Stimulated activated memory B cell treated with anti-CD40 and anti-IgM and Interleukin-4, amounts not matched to agents 10 μg/mL and 1 μg/mL and 100 μg/mL, for 72 hours (primary cell): ENCODE measurements around the gene TLL2.

Source experiments
- ATAC-seq: fragments of 150-1000 bp; cut with Tn5 transposase; 2 replicates; pipeline ENCODE4 v1.10.0; 2021
- H3K27ac Mint-ChIP-seq: one replicate; pipeline ENCODE4 v1.8.0; 2022; ENCODE audit warnings: mild to moderate bottlenecking, mixed read lengths
- H3K27me3 Mint-ChIP-seq: one replicate; pipeline ENCODE4 v1.8.0; 2022; ENCODE audit warnings: mixed read lengths
- H3K36me3 Mint-ChIP-seq: one replicate; pipeline ENCODE4 v1.8.0; 2022; ENCODE audit warnings: mixed read lengths
- H3K4me1 Mint-ChIP-seq: one replicate; pipeline ENCODE4 v1.8.0; 2022; ENCODE audit warnings: mixed read lengths
- H3K4me3 Mint-ChIP-seq: one replicate; pipeline ENCODE4 v1.8.0; 2022; ENCODE audit warnings: mild to moderate bottlenecking, moderate library complexity, mixed read lengths
- H3K9me3 Mint-ChIP-seq: one replicate; pipeline ENCODE4 v1.8.0; 2022; ENCODE audit warnings: mixed read lengths

Gene TLL2

GRCh38 chr10:96358851-96359540 lies 154.7 kb downstream of the TLL2 start, which contains the start of gene OPALIN:
OPALIN (minus strand) TSS chr10:96359002; CDS start chr10:96358896, 106 bp downstream.
- H3K27ac Mint-ChIP-seq, result no peak within 1 kb of the TSS
- no peaks in the 10 kb centered on the region for H3K9me3 Mint-ChIP-seq
- no peak for ATAC-seq
- no peaks in the 10 kb centered on the region for H3K4me1 Mint-ChIP-seq
- H3K4me3 Mint-ChIP-seq, result no peak within 1 kb of the TSS
- H3K27me3 Mint-ChIP-seq, result peaks cover 36% of the 10 kb centered on the region
- H3K36me3 Mint-ChIP-seq, result no peaks in the 10 kb centered on the region

- Mint-ChIP-seq H3K27me3 (peaks cover 49% of the 10 kb centered on the region), H3K27ac (no peak overlapping the region), H3K36me3 (no peaks in the 10 kb centered on the region), H3K4me1 (no peaks in the 10 kb centered on the region), H3K4me3 (no peak overlapping the region), H3K9me3 (no peaks in the 10 kb centered on the region)
- no peak for ATAC-seq
These were observed 156.6 kb downstream of the TLL2 start for GRCh38 chr10:96357038-96357620.

GRCh38 chr10:96352582-96352981 lies 161.1 kb downstream of the TLL2 start:
- no peak for ATAC-seq
- Mint-ChIP-seq H3K9me3 (no peaks in the 10 kb centered on the region), H3K27me3 (peaks cover 35% of the 10 kb centered on the region), H3K36me3 (no peaks in the 10 kb centered on the region), H3K4me3 (no peak overlapping the region), H3K4me1 (no peaks in the 10 kb centered on the region), H3K27ac (no peak overlapping the region)

GRCh38 chr10:96352027-96352426 lies 161.7 kb downstream of the TLL2 start:
- no peaks in the 10 kb centered on the region for H3K9me3 Mint-ChIP-seq

GRCh38 chr10:96346295-96346694 lies 167.4 kb downstream of the TLL2 start:
- H3K27me3 Mint-ChIP-seq, result no peaks in the 10 kb centered on the region
- peaks cover 5% of the 10 kb centered on the region for H3K36me3 Mint-ChIP-seq
- H3K9me3 Mint-ChIP-seq, result peaks cover 5% of the 10 kb centered on the region
- ATAC-seq, result no peak
- no peak overlapping the region for H3K27ac Mint-ChIP-seq
- H3K4me3 Mint-ChIP-seq, result no peak overlapping the region
- H3K4me1 Mint-ChIP-seq, result peaks cover 12% of the 10 kb centered on the region

More at GRCh38 chr10:96352027-96352426, 161.7 kb downstream of the TLL2 start:
- no peaks in the 10 kb centered on the region for H3K4me1 Mint-ChIP-seq
- no peaks in the 10 kb centered on the region for H3K36me3 Mint-ChIP-seq
- no peak overlapping the region for H3K27ac Mint-ChIP-seq
- peaks cover 35% of the 10 kb centered on the region for H3K27me3 Mint-ChIP-seq
- no peak overlapping the region for H3K4me3 Mint-ChIP-seq
- no peak for ATAC-seq

GRCh38 chr10:96345222-96345621 lies 168.5 kb downstream of the TLL2 start:
- Mint-ChIP-seq H3K4me3 (no peak overlapping the region), H3K4me1 (peaks cover 12% of the 10 kb centered on the region), H3K9me3 (peaks cover 5% of the 10 kb centered on the region), H3K36me3 (peaks cover 5% of the 10 kb centered on the region), H3K27ac (no peak overlapping the region), H3K27me3 (no peaks in the 10 kb centered on the region)
- no peak for ATAC-seq

- no peak for ATAC-seq
These were observed 169.5 kb downstream of the TLL2 start for GRCh38 chr10:96344178-96344577.

GRCh38 chr10:96342402-96342801 lies 171.3 kb downstream of the TLL2 start:
- peaks cover 12% of the 10 kb centered on the region for H3K4me1 Mint-ChIP-seq
- no peak for ATAC-seq
- peaks cover 5% of the 10 kb centered on the region for H3K36me3 Mint-ChIP-seq
- no peak overlapping the region for H3K27ac Mint-ChIP-seq
- H3K27me3 Mint-ChIP-seq, result no peaks in the 10 kb centered on the region
- H3K4me3 Mint-ChIP-seq, result no peak overlapping the region
- H3K9me3 Mint-ChIP-seq, result peaks cover 5% of the 10 kb centered on the region

More at GRCh38 chr10:96344178-96344577, 169.5 kb downstream of the TLL2 start:
- peaks cover 5% of the 10 kb centered on the region for H3K9me3 Mint-ChIP-seq
- H3K27ac Mint-ChIP-seq, result no peak overlapping the region
- no peak overlapping the region for H3K4me3 Mint-ChIP-seq
- no peaks in the 10 kb centered on the region for H3K27me3 Mint-ChIP-seq
- peaks cover 5% of the 10 kb centered on the region for H3K36me3 Mint-ChIP-seq
- H3K4me1 Mint-ChIP-seq, result peaks cover 12% of the 10 kb centered on the region

GRCh38 chr10:96341219-96342182 lies 172.2 kb downstream of the TLL2 start:
- Mint-ChIP-seq H3K27me3 (no peaks in the 10 kb centered on the region), H3K4me1 (peaks cover 12% of the 10 kb centered on the region), H3K36me3 (peaks cover 5% of the 10 kb centered on the region), H3K27ac (no peak overlapping the region), H3K9me3 (peaks cover 5% of the 10 kb centered on the region), H3K4me3 (no peak overlapping the region)
- peak; percentile 60 for ATAC-seq

- Mint-ChIP-seq H3K9me3 (no peaks in the 10 kb centered on the region), H3K4me1 (peaks cover 12% of the 10 kb centered on the region), H3K27ac (no peak overlapping the region), H3K27me3 (no peaks in the 10 kb centered on the region), H3K36me3 (no peaks in the 10 kb centered on the region), H3K4me3 (no peak overlapping the region)
- peak; percentile 82 for ATAC-seq
These were observed 173.5 kb downstream of the TLL2 start for GRCh38 chr10:96339956-96340904.

- peaks cover 9% of the 10 kb centered on the region for H3K4me1 Mint-ChIP-seq
- H3K36me3 Mint-ChIP-seq, result no peaks in the 10 kb centered on the region
- no peak overlapping the region for H3K4me3 Mint-ChIP-seq
- H3K9me3 Mint-ChIP-seq, result no peaks in the 10 kb centered on the region
- no peak for ATAC-seq
- no peaks in the 10 kb centered on the region for H3K27me3 Mint-ChIP-seq
- H3K27ac Mint-ChIP-seq, result no peak overlapping the region
These were observed 174.3 kb downstream of the TLL2 start for GRCh38 chr10:96339383-96339782.

- H3K4me1 Mint-ChIP-seq, result no peaks in the 10 kb centered on the region
- no peaks in the 10 kb centered on the region for H3K27me3 Mint-ChIP-seq
- no peak for ATAC-seq
- H3K36me3 Mint-ChIP-seq, result no peaks in the 10 kb centered on the region
- H3K27ac Mint-ChIP-seq, result no peak overlapping the region
- H3K4me3 Mint-ChIP-seq, result no peak overlapping the region
- no peaks in the 10 kb centered on the region for H3K9me3 Mint-ChIP-seq
These were observed 175.3 kb downstream of the TLL2 start for GRCh38 chr10:96338279-96338925.

- Mint-ChIP-seq H3K9me3 (no peaks in the 10 kb centered on the region), H3K27me3 (peaks cover 10% of the 10 kb centered on the region), H3K27ac (no peak overlapping the region), H3K4me3 (no peak overlapping the region), H3K36me3 (no peaks in the 10 kb centered on the region), H3K4me1 (peaks cover 5% of the 10 kb centered on the region)
- ATAC-seq, result no peak
These were observed 176.6 kb downstream of the TLL2 start for GRCh38 chr10:96337106-96337505.
